Fibroblast of pulmonary artery (primary cell): Measurements from ENCODE around the gene TMC8.

Experiments
- DNase-seq: peaks from one replicate; pipeline ENCODE4 v3.0.0-alpha.2; 2010; ENCODE audit warnings: low read depth
- H3K4me3 ChIP-seq: replicated peaks from 2 replicates; pipeline ENCODE4 v1.5.1; 2011; ENCODE audit warnings: low read depth, mild to moderate bottlenecking, control low read depth, low read length, moderate library complexity
- CTCF ChIP-seq: IDR thresholded peaks from 2 replicates; pipeline ENCODE4 v1.5.1; 2011; ENCODE audit warnings: mild to moderate bottlenecking, control low read depth, low read length, inconsistent platforms; ENCODE audit errors: missing control alignments

Gene TMC8

GRCh38 chr17:78144736-78145641, 14.4 kb downstream of the TMC8 start:
- DNase-seq, result no peak
- H3K4me3 ChIP-seq, result no peak overlapping the region
- no peak for TF ChIP-seq CTCF

GRCh38 chr17:78146471-78146869, 15.9 kb downstream of the TMC8 start:
- no peak for DNase-seq
- H3K4me3 ChIP-seq, result no peak overlapping the region
- no peak for TF ChIP-seq CTCF

- no peak for DNase-seq
- no peak for TF ChIP-seq CTCF
- no peak overlapping the region for H3K4me3 ChIP-seq
These were observed 16.3 kb downstream of the TMC8 start for GRCh38 chr17:78146881-78147280.

GRCh38 chr17:78147315-78147998, 16.9 kb downstream of the TMC8 start:
- no peak for DNase-seq
- no peak overlapping the region for H3K4me3 ChIP-seq
- no peak for TF ChIP-seq CTCF

- no peak overlapping the region for H3K4me3 ChIP-seq
- no peak for DNase-seq
- TF ChIP-seq CTCF, result no peak
These were observed 17.9 kb downstream of the TMC8 start for GRCh38 chr17:78148286-78149016.

- TF ChIP-seq CTCF, result no peak
- no peak overlapping the region for H3K4me3 ChIP-seq
- DNase-seq, result no peak
These were observed 21.0 kb downstream of the TMC8 start for GRCh38 chr17:78151514-78152008.
